ENCODE results near the gene SERPINF2.
"Not testable (repeated sequence)": the region's sequence is repeated elsewhere in the genome, so short reads cannot be mapped to it uniquely, and the experiment has no call there.

The SERPINF2 gene

GRCh38 chr17:1742371-1743087 is at the start of gene SERPINF2:
SERPINF2 (plus strand) TSS chr17:1742871; CDS start chr17:1744996, 2,125 bp downstream.
- no peak for DNase-seq

DNA sequence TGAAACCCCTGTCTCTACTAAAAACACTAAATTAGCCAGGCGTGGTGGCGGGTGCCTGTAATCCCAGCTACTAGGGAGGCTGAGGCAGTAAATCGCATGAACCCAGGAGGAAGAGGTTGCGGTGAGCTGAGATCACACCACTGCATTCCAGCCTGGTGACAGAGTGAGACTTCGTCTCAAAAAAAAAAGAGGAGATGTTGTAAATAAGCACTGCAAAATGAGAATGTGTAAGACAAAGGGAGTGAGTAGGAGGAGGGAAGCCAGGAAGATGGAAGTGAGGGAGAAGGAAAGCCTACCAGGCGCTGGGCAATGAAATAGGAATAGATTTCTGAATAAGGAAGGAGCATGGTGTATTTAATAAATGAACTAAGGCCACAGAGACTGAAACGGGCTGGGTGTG is 49.3 kb upstream of the SERPINF2 start:
- DNase-seq, result no peak

- DNase-seq, result no peak
Observed at GRCh38 chr17:1695365-1695764, 47.3 kb upstream of the SERPINF2 start.

DNA sequence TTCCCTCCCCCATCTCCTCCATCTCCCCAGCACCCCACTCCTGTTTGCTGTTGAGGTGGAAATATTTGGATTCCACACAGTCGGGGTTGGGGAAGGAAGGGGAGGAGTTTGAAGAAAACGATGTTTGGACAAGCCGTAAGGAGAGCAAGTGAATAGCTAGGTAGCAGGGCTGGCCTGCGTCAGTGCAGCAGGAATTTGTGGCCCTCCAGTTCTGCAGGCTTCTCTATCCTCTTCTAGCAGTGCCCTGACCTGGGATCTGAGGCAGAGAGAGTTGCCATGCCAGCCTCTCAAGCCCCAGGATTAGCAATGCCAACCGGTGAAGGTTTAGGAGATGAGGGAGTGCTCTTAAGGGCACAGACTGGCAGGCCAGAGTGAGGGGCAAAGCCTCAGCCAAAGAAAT is 45.0 kb upstream of the SERPINF2 start:
- no peak for DNase-seq

GRCh38 chr17:1699891-1700290 is 42.8 kb upstream of the SERPINF2 start:
- not testable (repeated sequence) for DNase-seq

GRCh38 chr17:1703063-1703462 is 39.6 kb upstream of the SERPINF2 start:
- no peak for DNase-seq

DNA sequence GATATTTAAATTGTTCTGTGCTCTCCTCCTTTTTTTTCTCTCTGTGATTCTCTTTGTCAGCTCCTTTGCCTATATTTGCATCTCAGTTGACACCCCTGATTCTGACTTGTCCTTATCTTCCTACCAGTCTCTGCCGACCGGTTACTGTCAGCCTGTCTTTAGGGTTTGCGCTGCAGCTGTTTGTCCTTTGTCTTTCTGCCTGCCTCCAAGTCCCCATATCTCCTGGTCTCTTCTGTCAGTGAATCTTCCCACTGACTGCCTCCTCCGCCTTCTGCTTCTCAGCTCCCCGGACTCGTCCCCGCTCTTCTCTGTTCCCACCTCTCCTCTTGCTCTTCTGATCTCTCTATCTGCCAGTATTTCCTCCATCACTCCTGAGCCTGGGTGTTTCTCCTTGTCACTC is 37.7 kb upstream of the SERPINF2 start:
- DNase-seq, result no peak

GRCh38 chr17:1707107-1707506 is 35.6 kb upstream of the SERPINF2 start:
- DNase-seq, result no peak

DNA sequence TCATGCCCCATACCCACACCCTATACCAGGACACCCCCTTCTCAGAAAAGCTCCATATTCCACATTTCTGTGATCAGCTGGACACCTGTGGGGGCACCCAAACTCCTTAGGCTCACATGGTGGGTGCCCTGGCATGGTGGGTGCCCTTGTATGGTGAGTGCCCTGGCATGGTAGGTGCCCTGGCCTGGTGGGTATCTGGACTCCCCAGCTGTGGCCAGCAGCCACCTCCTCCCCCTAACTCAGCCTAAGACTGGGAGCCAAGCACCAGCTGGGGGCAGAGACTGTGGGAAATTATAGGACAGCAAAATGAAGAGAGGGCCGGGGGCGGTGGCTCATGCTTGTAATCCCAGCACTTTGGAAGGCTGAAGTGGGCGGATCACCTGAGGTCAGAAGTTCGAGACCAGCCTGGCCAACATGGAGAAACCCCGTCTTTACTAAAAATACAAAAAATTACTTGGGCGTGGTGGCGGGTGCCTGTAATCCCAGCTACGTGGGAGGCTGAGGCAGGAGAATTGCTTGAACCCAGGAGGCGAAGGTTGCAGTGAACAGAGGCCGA is 33.8 kb upstream of the SERPINF2 start:
- not testable (repeated sequence) for DNase-seq

GRCh38 chr17:1709403-1709951 is 33.2 kb upstream of the SERPINF2 start:
- DNase-seq, result no peak

DNA sequence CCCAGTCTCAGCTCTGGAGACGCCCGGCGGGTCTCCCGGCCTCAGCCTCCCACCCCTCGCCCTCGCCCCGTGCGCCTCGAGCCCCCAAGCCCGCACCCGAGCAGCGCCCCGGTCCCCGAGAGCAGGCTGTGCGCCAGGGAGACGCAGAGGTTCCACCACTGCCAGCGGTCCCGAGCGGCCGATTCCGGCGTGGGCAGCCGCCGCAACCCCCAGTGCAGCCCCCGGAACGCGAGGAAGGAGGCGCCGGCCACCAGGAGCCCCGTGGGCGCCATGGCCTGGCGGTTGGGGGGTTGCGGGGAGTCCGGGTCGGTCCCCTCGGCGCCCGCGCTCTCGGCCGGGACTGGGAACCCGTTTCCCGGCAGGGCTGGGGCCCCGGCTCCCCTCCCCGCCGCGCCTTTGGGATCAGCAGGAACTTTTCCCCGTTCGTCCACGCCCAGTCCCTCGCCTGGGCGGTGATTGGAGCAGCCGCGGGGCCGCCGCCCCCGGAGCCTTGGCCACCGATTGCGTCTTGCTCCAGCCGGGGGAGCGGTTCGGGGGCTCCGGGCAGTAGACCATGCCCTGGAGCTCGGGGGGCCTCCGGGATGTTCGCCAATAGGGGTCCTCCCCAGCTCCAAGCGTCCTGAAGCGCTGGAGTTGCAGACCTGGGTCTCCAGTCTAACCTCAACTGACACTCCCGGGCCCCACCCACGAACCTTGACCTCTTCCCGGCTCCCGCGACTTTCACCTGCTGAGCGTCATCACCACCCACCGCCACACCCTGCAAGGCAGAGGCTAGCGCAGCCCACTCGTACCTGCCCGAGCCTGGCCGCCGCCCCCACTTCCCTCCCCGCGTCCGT is 32.5 kb upstream of the SERPINF2 start, which contains the start of gene TLCD2:
TSS of gene TLCD2 (minus strand) at position 407 of the 836 bp plus-strand sequence. CDS start at position 272, 135 bp downstream.
- no peak for DNase-seq

DNA sequence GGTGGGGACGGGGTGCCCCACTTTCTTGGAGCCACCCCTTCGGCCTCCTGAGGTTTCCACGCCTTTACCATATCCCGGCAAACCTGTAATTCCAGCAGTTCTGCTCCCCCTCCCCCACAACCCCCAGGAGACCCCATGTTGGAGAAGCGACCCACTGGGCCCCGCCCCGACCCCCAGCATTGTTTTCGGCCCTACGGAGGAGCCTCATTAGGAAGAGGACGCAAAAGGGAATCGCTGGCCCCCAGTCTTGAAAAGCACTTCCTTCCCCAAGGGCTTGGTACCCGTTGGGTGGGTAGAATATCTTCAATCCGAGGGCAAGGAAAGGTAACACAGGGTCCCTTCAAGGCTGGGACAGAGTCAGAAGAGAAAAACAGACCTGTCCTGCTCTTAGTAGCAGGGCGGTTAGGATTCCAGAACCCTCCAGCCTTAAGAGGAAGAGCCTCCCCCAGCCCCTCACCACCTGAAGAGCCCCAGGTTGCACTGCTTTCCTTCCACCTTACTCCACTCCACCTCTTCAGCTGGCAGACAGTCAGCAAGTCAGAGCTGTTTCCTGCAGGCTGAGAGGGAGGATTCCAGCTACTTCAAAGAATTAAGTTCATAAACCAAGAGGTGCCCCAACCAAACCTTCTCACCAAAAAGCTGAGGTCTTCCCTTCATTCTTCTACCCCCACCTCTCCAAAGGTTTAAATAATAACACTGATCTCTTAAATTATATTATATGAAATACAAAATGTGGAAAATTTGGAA is 31.7 kb upstream of the SERPINF2 start:
- DNase-seq, result no peak

DNA sequence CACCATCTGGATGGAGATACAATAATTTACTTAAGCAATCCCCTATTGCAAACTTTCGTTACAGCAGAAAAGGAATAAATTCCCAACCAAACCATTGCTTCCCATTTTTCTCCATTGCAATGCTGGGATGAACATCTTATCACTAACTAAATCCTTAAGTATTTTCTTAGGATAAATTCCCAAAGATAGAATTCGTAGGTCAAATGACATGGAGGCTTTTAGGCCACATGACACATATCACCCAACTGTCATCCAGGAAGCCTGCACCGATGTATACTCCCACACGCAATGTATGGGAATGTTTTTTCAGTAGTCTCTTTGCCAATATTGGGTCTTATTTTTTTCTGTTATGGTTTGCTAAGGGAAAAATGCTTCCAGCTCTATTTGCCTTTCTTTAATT is 30.9 kb upstream of the SERPINF2 start:
- DNase-seq, result no peak

GRCh38 chr17:1712271-1712670 is 30.4 kb upstream of the SERPINF2 start:
- DNase-seq, result no peak

DNA sequence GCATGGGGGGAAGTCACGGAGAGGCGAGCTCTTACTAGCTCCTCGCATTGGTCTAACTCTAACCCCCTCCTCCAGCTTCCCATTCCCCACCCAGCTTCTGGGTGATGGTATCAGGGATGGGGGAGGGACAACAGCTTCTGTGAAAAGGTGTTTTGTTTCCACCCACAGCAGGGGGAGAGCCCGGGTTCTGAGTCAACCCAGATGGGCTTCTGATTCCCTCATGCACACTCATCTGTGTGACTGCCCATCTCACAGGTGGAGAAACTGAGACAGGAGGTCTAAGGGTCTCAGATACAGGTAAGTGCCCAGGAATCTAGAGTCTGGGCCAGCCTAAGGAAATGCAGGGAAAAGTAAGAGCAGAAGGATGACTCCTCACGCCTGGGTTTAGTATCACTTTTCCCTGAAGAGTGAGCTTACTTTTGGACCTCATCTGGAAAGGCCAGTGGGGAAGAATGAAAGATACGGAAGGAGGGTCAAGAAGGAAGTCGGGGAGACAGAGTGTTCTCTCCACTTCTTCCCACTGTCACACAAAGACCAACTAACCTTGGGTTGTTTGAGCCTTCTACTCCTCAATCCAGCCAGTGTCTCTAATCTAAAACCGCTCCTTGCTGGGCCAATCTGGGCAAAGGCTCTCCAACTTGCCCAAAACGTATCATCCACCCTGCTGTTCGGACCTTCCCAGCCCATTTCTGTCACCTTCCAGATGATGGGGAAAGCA is 29.4 kb upstream of the SERPINF2 start:
- DNase-seq, result no peak

DNA sequence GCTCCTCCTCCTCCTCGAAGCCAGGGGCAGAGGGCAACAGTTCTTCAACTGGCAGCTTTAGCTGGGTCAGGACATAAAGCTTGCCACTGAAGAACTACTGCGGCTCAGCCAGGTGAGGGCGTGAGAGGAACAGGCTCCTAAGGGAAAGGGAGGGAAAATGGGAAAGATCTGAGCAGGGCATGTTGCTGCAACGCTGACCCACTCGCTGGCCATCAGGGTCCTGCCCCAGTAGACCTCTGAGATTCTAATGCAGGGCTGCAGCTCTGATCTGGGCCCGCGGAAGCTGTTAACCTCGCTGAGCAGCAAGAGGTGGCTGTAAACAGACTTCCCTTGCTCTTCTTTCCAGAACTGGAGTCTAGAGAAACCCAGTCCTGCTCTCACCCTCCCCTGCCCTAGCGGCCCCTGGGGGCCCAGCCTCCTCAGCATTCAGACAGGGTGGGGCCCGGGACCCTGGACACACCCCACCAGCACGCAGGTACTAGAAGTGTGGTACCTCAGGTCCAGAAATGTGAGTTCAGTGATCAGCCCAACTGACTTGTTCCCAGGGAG is 28.7 kb upstream of the SERPINF2 start:
- DNase-seq, result no peak

DNA sequence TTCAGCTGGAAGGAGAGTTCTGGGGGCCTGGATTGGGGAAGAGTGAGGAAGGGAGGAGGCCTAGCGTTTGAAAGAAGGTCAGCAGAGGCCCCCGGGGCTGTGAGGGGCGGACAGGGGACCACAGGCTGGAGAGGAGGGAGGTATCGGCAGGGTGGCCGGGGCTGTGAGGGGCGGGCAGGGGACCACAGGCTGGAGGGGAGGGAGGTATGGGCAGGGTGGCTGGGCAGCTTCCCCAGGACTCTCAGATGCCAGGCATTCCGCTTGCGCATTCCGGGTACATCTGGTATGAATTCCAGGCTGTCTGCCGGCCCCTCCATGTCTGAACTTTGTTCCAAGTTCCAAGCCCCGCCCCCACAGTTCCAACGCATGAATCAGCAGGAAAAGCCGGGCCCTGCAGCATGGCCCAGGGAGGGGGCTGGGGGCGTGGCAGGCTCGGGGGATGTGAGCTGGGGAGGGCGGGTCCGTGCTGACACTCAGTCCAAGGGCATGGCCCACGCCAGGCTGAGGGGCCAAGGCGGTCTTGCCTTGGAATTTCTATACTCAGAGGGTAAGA is 28.2 kb upstream of the SERPINF2 start:
- no peak for DNase-seq

GRCh38 chr17:1714980-1715802 is 27.5 kb upstream of the SERPINF2 start:
- DNase-seq, result no peak

DNA sequence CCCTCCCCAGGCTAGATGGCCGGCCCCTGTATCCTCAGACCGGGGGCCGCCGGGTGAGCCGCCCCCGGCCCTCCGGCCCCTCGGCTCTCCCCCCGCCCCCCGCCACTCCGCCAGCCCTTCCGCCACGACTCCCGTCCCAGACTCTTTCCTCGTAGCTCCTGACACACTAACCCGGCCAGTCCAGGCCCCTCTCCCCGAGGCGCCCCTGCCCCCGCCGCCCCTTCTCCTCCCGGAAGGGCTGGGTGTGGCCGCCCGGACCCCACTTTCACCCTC is 26.9 kb upstream of the SERPINF2 start:
- no peak for DNase-seq

- DNase-seq, result peak; percentile 94
Observed at GRCh38 chr17:1716076-1716911, 26.4 kb upstream of the SERPINF2 start.
